ENCODE data around the gene CFAP107. TPM values are rescaled to one million over a fixed set of nuclear protein-coding genes. Genes with fewer than 3 reads are reported as not detected.

CFAP107 gene
- total RNA-seq, 1 donor from 2014 or later, result not detected

DNA sequence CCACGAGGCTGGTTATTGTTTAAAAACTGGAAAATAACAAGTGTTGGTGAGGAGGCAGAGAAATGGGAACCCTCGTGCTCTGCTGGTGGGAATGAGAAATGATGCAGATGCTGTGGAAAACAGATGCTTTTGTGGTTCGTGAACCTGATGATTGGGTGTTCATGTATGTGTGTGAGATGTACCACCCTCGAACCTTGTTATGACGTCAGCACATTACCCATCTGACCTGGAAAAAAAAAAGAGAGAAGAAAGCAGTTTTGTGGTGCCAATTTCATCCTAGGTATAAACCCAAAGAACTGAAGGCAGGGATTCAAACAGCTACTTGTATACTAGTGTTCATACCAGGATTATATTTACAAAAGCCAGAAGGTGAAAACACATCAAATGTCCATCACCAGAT, 6.4 kb upstream of the CFAP107 start:
- no peak overlapping the region for H3K4me3 ChIP-seq
- H3K36me3 ChIP-seq, result no peaks in the 10 kb centered on the region
- DNase-seq (ENCODE audit: extremely low spot score in 2 of 2), result no peak
- intact Hi-C loops (cut with DNase I), result no loop called here
- no peak overlapping the region for H3K27ac ChIP-seq
- H3K4me1 ChIP-seq, result no peaks in the 10 kb centered on the region
- no peaks in the 10 kb centered on the region for H3K9me3 ChIP-seq
- no peak for TF ChIP-seq POLR2AphosphoS5 (IDR thresholded peaks at IDR 0.05; ENCODE audit: insufficient read depth in 1 of 2, low read depth in 1 of 2)
- TF ChIP-seq, protein P1, sequence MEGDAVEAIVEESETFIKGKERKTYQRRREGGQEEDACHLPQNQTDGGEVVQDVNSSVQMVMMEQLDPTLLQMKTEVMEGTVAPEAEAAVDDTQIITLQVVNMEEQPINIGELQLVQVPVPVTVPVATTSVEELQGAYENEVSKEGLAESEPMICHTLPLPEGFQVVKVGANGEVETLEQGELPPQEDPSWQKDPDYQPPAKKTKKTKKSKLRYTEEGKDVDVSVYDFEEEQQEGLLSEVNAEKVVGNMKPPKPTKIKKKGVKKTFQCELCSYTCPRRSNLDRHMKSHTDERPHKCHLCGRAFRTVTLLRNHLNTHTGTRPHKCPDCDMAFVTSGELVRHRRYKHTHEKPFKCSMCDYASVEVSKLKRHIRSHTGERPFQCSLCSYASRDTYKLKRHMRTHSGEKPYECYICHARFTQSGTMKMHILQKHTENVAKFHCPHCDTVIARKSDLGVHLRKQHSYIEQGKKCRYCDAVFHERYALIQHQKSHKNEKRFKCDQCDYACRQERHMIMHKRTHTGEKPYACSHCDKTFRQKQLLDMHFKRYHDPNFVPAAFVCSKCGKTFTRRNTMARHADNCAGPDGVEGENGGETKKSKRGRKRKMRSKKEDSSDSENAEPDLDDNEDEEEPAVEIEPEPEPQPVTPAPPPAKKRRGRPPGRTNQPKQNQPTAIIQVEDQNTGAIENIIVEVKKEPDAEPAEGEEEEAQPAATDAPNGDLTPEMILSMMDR (IDR thresholded peaks at IDR 0.05), result no peak
- no peak for TF ChIP-seq POLR2A (IDR thresholded peaks at IDR 0.05)
- H3K27me3 ChIP-seq, result no peaks in the 10 kb centered on the region

DNA sequence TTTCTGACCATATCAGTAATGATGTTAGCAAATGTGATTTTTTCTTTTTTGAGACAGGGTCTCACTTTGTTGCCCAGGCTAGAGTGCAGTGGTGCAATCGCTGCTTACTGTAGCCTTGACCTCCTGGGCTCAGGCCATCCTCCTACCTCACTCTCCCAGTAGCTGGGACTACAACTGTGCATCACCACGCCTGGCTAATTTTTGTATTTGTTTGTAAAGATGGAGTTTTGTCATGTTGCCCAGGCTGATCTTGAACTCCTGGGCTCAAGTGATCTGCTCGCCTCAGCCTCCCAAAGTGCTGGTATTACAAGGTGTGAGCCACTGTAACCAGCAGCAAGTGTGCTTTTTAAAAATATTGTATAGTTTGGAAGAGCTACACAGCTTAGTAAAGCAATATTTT, 4.1 kb upstream of the CFAP107 start:
- DNase-seq (ENCODE audit: extremely low spot score in 2 of 2), result no peak
- H3K4me1 ChIP-seq, result no peaks in the 10 kb centered on the region
- no peaks in the 10 kb centered on the region for H3K27me3 ChIP-seq
- intact Hi-C loops (cut with DNase I), result no loop called here
- TF ChIP-seq POLR2AphosphoS5 (IDR thresholded peaks at IDR 0.05; ENCODE audit: insufficient read depth in 1 of 2, low read depth in 1 of 2) (no peak), POLR2A (IDR thresholded peaks at IDR 0.05) (no peak)
- TF ChIP-seq, protein P1 (IDR thresholded peaks at IDR 0.05), result no peak
- no peak overlapping the region for H3K27ac ChIP-seq
- H3K4me3 ChIP-seq, result no peak overlapping the region
- no peaks in the 10 kb centered on the region for H3K9me3 ChIP-seq
- H3K36me3 ChIP-seq, result no peaks in the 10 kb centered on the region

DNA sequence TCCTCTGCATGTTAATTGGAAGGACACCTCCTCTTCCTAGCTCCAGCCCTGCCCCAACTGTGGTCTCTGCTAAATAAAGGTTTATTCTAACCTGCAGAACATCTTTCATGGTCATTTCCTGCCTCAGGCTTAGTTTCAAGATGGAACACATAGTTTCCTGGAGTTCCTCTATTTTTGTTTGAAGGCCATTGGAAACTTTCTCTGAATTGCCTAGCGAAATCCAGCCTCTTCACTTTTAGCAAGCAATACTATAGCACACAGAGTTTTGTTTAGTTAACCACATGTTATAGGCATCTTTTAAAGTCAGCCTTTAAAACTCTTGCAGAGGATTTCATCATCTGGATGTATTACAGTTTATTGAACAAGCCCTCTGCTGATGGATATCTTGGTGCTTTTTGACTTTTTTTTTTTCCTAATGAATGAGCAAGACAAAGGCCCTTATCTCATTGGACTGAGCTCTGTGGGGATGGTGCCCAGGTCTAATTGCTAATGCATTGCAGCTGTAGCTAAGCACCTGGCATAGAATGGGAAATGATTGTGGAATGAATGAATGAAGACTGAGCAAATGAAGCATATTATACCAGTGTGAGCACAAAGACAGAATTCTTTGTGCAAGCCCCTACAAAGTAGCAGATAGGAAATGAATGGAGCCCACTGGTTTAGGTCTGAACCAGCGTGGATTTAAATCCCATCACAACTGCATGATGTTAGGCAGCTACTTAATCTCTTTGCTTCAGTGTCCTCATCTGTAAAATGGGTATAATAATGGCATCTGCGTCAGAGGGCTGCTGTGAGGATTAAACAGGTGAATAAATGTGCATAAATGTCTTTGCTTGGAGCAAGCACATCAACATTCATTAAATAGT, 641 bp upstream of the CFAP107 start:
- intact Hi-C loops (cut with DNase I), result no loop called here
- no peaks in the 10 kb centered on the region for H3K36me3 ChIP-seq
- H3K27ac ChIP-seq, result no peak overlapping the region
- no peaks in the 10 kb centered on the region for H3K4me1 ChIP-seq
- H3K9me3 ChIP-seq, result no peaks in the 10 kb centered on the region
- H3K27me3 ChIP-seq, result no peaks in the 10 kb centered on the region
- H3K4me3 ChIP-seq, result no peak overlapping the region
- TF ChIP-seq POLR2AphosphoS5 (IDR thresholded peaks at IDR 0.05; ENCODE audit: insufficient read depth in 1 of 2, low read depth in 1 of 2) (no peak), POLR2A (IDR thresholded peaks at IDR 0.05) (no peak)
- TF ChIP-seq, protein P1 (IDR thresholded peaks at IDR 0.05), result no peak
- DNase-seq (ENCODE audit: extremely low spot score in 2 of 2), result no peak

DNA sequence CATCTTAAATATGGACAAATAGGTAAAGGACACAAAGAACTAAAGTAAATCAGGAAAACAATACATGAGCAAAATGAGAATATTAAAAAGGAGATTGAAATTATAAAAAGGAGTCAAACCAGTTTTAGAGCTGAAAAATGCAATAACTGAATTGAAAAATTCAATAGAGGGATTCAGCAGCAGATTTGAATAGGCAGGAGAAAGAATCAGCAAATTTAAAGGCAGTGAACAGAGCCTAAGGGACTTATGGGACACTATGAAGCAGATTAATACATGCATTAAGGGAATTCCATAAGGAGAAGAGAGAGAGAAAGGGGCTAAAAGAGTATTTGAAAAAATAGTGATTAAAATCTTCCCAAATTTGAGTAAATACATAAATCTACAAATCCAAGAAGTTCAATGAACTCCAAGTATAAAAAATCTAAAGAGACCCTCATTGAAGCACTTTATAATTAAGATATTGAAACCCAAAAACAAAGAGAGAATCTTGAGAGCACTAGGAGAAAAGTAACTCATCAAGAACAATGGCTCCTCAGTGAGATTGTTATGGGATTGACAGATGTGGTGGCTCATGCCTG, 2.9 kb downstream of the CFAP107 start:
- intact Hi-C loops (cut with DNase I), result no loop called here
- H3K27me3 ChIP-seq, result no peaks in the 10 kb centered on the region
- H3K4me1 ChIP-seq, result no peaks in the 10 kb centered on the region
- no peaks in the 10 kb centered on the region for H3K36me3 ChIP-seq
- H3K4me3 ChIP-seq, result no peak overlapping the region
- H3K9me3 ChIP-seq, result no peaks in the 10 kb centered on the region
- H3K27ac ChIP-seq, result no peak overlapping the region
- DNase-seq (ENCODE audit: extremely low spot score in 2 of 2), result no peak
- TF ChIP-seq POLR2A (IDR thresholded peaks at IDR 0.05), result no peak
- TF ChIP-seq POLR2AphosphoS5 (IDR thresholded peaks at IDR 0.05; ENCODE audit: insufficient read depth in 1 of 2, low read depth in 1 of 2), result no peak
- TF ChIP-seq, protein P1 (IDR thresholded peaks at IDR 0.05), result no peak

DNA sequence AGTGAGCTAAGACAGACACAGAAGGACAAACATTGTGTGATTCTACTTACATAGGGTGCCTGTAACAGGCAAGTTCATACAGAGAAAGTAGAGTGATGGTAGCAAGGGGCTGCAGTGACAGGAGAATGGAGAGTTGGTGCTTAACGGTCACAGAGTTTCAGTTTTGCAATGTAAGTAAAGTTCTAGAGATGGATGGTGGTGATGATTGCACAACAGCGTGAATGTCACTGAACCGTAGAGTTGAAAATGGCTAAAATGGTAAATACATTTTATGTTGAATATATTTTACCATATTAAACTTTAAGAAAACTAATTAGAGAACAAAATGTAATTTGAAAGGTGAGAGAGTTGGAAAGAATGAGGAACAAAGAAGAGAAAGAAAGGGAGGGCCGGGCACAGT, 8.7 kb downstream of the CFAP107 start:
- DNase-seq (ENCODE audit: extremely low spot score in 2 of 2), result no peak
- Histone ChIP-seq H3K36me3 (no peaks in the 10 kb centered on the region), H3K4me3 (no peak overlapping the region), H3K9me3 (no peaks in the 10 kb centered on the region), H3K4me1 (no peaks in the 10 kb centered on the region), H3K27me3 (no peaks in the 10 kb centered on the region), H3K27ac (no peak overlapping the region)
- TF ChIP-seq POLR2AphosphoS5 (IDR thresholded peaks at IDR 0.05; ENCODE audit: insufficient read depth in 1 of 2, low read depth in 1 of 2) (no peak), POLR2A (IDR thresholded peaks at IDR 0.05) (no peak)
- TF ChIP-seq, protein P1 (IDR thresholded peaks at IDR 0.05), result no peak
- intact Hi-C loops (cut with DNase I), result no loop called here
